ENCODE measurements around the gene VSX2. TPM values are rescaled to one million over a fixed set of nuclear protein-coding genes. Genes with fewer than 3 reads are reported as not detected.
A peak's percentile ranks its signal among the peaks of the same experiment; 100 is the strongest.

The VSX2 gene
- total RNA-seq, 8 experiments from 2014 or later: 0.10 to 27.9 (median 9.5) TPM; not detected in 2

GRCh38 chr14:74211945-74212580 is 27.2 kb upstream of the VSX2 start:
- in situ Hi-C loops (cut with MboI; ENCODE audit: low pct_unique_long_range_greater_than_20kb in 2 of 9, low sequenced_read_pairs in 9 of 9, unreplicated experiment in 9 of 9): no loop called here
- 40 to 100% (median 66%) methylated on average over 1 to 5 of the region's 6 CpGs; no CpG with 5 or more reads in 3 of the 10 experiments for WGBS, 10 experiments
- Histone ChIP-seq H3K4me3 (no peak overlapping the region), H3K27ac (no peak overlapping the region), H3K4me1 (replicated peaks in 1 of 2) (peaks cover 11 to 16% of the 10 kb centered on the region in 2 donors)
- no peak for ATAC-seq (replicated peaks in 6 of 8)

- WGBS, 10 experiments: 57 to 80% (median 78%) methylated on average over 1 to 5 of the region's 21 CpGs; no CpG with 5 or more reads in 6 of the 10 experiments
- Histone ChIP-seq H3K4me1 (replicated peaks in 1 of 2) (peaks cover 0 to 2% of the 10 kb centered on the region in 2 donors), H3K27ac (no peak overlapping the region), H3K4me3 (no peak overlapping the region)
- no peak for ATAC-seq (replicated peaks in 6 of 8)
- in situ Hi-C loops (cut with MboI; ENCODE audit: low pct_unique_long_range_greater_than_20kb in 2 of 9, low sequenced_read_pairs in 9 of 9, unreplicated experiment in 9 of 9): no loop called here
These were observed 25.1 kb upstream of the VSX2 start for GRCh38 chr14:74213907-74214803.

- H3K27ac ChIP-seq: no peak overlapping the region
- H3K4me1 ChIP-seq (replicated peaks in 1 of 2): no peaks in the 10 kb centered on the region
- no peak for ATAC-seq (replicated peaks in 6 of 8)
- in situ Hi-C loops (cut with MboI; ENCODE audit: low pct_unique_long_range_greater_than_20kb in 2 of 9, low sequenced_read_pairs in 9 of 9, unreplicated experiment in 9 of 9): no loop called here
- 17 to 91% (median 87%) methylated on average over 2 to 10 of the region's 11 CpGs; no CpG with 5 or more reads in 7 of the 10 experiments for WGBS, 10 experiments
- no peak overlapping the region for H3K4me3 ChIP-seq
These were observed 22.6 kb upstream of the VSX2 start for GRCh38 chr14:74216671-74217070.

- in situ Hi-C loops (cut with MboI; ENCODE audit: low pct_unique_long_range_greater_than_20kb in 2 of 9, low sequenced_read_pairs in 9 of 9, unreplicated experiment in 9 of 9): no loop called here
- peaks cover 0 to 3% of the 10 kb centered on the region in 2 donors for H3K4me1 ChIP-seq (replicated peaks in 1 of 2)
- WGBS, 10 experiments: 7 to 67% (median 35%) methylated on average over 1 to 6 of the region's 40 CpGs; no CpG with 5 or more reads in 4 of the 10 experiments
- peak; percentile 92 to 100 (median 96) for ATAC-seq (replicated peaks in 6 of 8)
- H3K27ac ChIP-seq: no peak overlapping the region
- no peak overlapping the region for H3K4me3 ChIP-seq
These were observed 21.4 kb upstream of the VSX2 start for GRCh38 chr14:74217672-74218448.

- ATAC-seq (replicated peaks in 6 of 8): no peak
- Histone ChIP-seq H3K4me3 (no peak overlapping the region), H3K27ac (no peak overlapping the region), H3K4me1 (replicated peaks in 1 of 2) (peaks cover 0 to 5% of the 10 kb centered on the region in 2 donors)
- in situ Hi-C loops (cut with MboI; ENCODE audit: low pct_unique_long_range_greater_than_20kb in 2 of 9, low sequenced_read_pairs in 9 of 9, unreplicated experiment in 9 of 9): no loop called here
- WGBS, 10 experiments: 19 to 80% (median 23%) methylated on average over 1 to 4 of the region's 4 CpGs; no CpG with 5 or more reads in 4 of the 10 experiments
These were observed 20.8 kb upstream of the VSX2 start for GRCh38 chr14:74218462-74218861.

- in situ Hi-C loops (cut with MboI; ENCODE audit: low pct_unique_long_range_greater_than_20kb in 2 of 9, low sequenced_read_pairs in 9 of 9, unreplicated experiment in 9 of 9): no loop called here
- ATAC-seq (replicated peaks in 6 of 8): no peak
- no peak overlapping the region for H3K4me3 ChIP-seq
- peaks cover 0 to 5% of the 10 kb centered on the region in 2 donors for H3K4me1 ChIP-seq (replicated peaks in 1 of 2)
- WGBS, 10 experiments: 7 to 83% (median 69%) methylated on average over 2 to 8 of the region's 13 CpGs; no CpG with 5 or more reads in 5 of the 10 experiments
- H3K27ac ChIP-seq: no peak overlapping the region
These were observed 19.7 kb upstream of the VSX2 start for GRCh38 chr14:74219277-74220205.

- no peak overlapping the region for H3K27ac ChIP-seq
- H3K4me1 ChIP-seq (replicated peaks in 1 of 2): peaks cover 0 to 5% of the 10 kb centered on the region in 2 donors
- no peak for ATAC-seq (replicated peaks in 6 of 8)
- no peak overlapping the region for H3K4me3 ChIP-seq
- WGBS, 10 experiments: 30 to 87% (median 80%) methylated on average over 1 to 5 of the region's 6 CpGs; no CpG with 5 or more reads in 7 of the 10 experiments
- in situ Hi-C loops (cut with MboI; ENCODE audit: low pct_unique_long_range_greater_than_20kb in 2 of 9, low sequenced_read_pairs in 9 of 9, unreplicated experiment in 9 of 9): no loop called here
These were observed 18.3 kb upstream of the VSX2 start for GRCh38 chr14:74220991-74221390.

GRCh38 chr14:74221741-74222140 is 17.5 kb upstream of the VSX2 start:
- Histone ChIP-seq H3K4me1 (replicated peaks in 1 of 2) (peaks cover 0 to 5% of the 10 kb centered on the region in 2 donors), H3K27ac (no peak overlapping the region), H3K4me3 (no peak overlapping the region)
- WGBS, 10 experiments: 29 to 93% (median 80%) methylated on average over 1 to 5 of the region's 7 CpGs; no CpG with 5 or more reads in 5 of the 10 experiments
- ATAC-seq (replicated peaks in 6 of 8): no peak
- in situ Hi-C loops (cut with MboI; ENCODE audit: low pct_unique_long_range_greater_than_20kb in 2 of 9, low sequenced_read_pairs in 9 of 9, unreplicated experiment in 9 of 9): no loop called here

- ATAC-seq (replicated peaks in 6 of 8): no peak
- Histone ChIP-seq H3K27ac (no peak overlapping the region), H3K4me3 (no peak overlapping the region), H3K4me1 (replicated peaks in 1 of 2) (peaks cover 0 to 5% of the 10 kb centered on the region in 2 donors)
- WGBS, 10 experiments: 0 to 82% (median 58%) methylated on average over 1 to 3 of the region's 6 CpGs; no CpG with 5 or more reads in 5 of the 10 experiments
- in situ Hi-C loops (cut with MboI; ENCODE audit: low pct_unique_long_range_greater_than_20kb in 2 of 9, low sequenced_read_pairs in 9 of 9, unreplicated experiment in 9 of 9): no loop called here
These were observed 16.2 kb upstream of the VSX2 start for GRCh38 chr14:74223016-74223415.

- ATAC-seq (replicated peaks in 6 of 8): no peak
- in situ Hi-C loops (cut with MboI; ENCODE audit: low pct_unique_long_range_greater_than_20kb in 2 of 9, low sequenced_read_pairs in 9 of 9, unreplicated experiment in 9 of 9): loop anchor here in 1 of 9 experiments (25.0 kb wide), 1 partner anchor 119 kb away; no protein-coding TSS in a partner anchor
- WGBS, 10 experiments: 22 to 90% (median 68%) methylated on average over 2 to 8 of the region's 8 CpGs; no CpG with 5 or more reads in 2 of the 10 experiments
These were observed 7.5 kb upstream of the VSX2 start for GRCh38 chr14:74231784-74232183.

GRCh38 chr14:74235017-74235416 is 4.2 kb upstream of the VSX2 start:
- no peaks in the 10 kb centered on the region for H3K4me1 ChIP-seq (replicated peaks in 1 of 2)
- 20 to 81% (median 42%) methylated on average over 1 to 3 of the region's 4 CpGs; no CpG with 5 or more reads in 2 of the 10 experiments for WGBS, 10 experiments
- ATAC-seq (replicated peaks in 6 of 8): no peak
- no peak overlapping the region for H3K27ac ChIP-seq
- in situ Hi-C loops (cut with MboI; ENCODE audit: low pct_unique_long_range_greater_than_20kb in 2 of 9, low sequenced_read_pairs in 9 of 9, unreplicated experiment in 9 of 9): loop anchor here in 1 of 9 experiments (25.0 kb wide), 1 partner anchor 123 kb away; no protein-coding TSS in a partner anchor
- H3K4me3 ChIP-seq: no peak overlapping the region

More at GRCh38 chr14:74231784-74232183, 7.5 kb upstream of the VSX2 start:
- H3K4me3 ChIP-seq: no peak overlapping the region
- no peak overlapping the region for H3K27ac ChIP-seq
- no peaks in the 10 kb centered on the region for H3K4me1 ChIP-seq (replicated peaks in 1 of 2)

Data from motor neuron (in vitro differentiated cells).